GM12878 (cell line): ENCODE measurements around the gene PCGF1.

Experiments used
- ATF3 ChIP-seq: IDR thresholded peaks from 2 replicates; pipeline ENCODE4 v1.6.1; 2011; ENCODE audit warnings: low read depth, mild to moderate bottlenecking, low read length, moderate library complexity, borderline replicate concordance; ENCODE audit errors: extremely low read depth
- CHD4 ChIP-seq: fragments of 200-600 bp; sonication (generic); IDR thresholded peaks from 2 replicates; pipeline ENCODE4 v1.6.1; 2016; ENCODE audit warnings: mild to moderate bottlenecking
- CREB1 ChIP-seq: IDR thresholded peaks from 2 replicates; pipeline ENCODE4 v1.6.1; 2012; ENCODE audit warnings: low read depth, mild to moderate bottlenecking, inconsistent platforms
- CTCF ChIP-seq, 3 experiments: IDR thresholded peaks in 2 of 3; conservative IDR thresholded peaks in 1 of 3; 2 replicates each; pipeline ENCODE4 v1.5.1; 2011; ENCODE audit warnings: low read depth in 3 of 3, low read length in 3 of 3, mild to moderate bottlenecking in 3 of 3, control low read depth in 2 of 3, moderate library complexity in 2 of 3, inconsistent platforms in 1 of 3, mixed read lengths in 1 of 3; ENCODE audit not compliant: control insufficient read depth in 2 of 3, insufficient read depth in 1 of 3; ENCODE audit errors: extremely low read depth in 1 of 3
- HDAC6 ChIP-seq: fragments of 200-600 bp; sonication (generic); IDR thresholded peaks from one replicate; pipeline ENCODE4 v1.8.0; 2017; ENCODE audit warnings: antibody characterized with exemption; ENCODE audit not compliant: unreplicated experiment
- USF1 ChIP-seq: IDR thresholded peaks from 2 replicates; pipeline ENCODE4 v1.6.1; 2011; ENCODE audit warnings: borderline replicate concordance, low read depth, mild to moderate bottlenecking, moderate library complexity, mixed read lengths, low read length; ENCODE audit not compliant: insufficient read depth; ENCODE audit errors: extremely low read length
- ZBTB40 ChIP-seq: fragments of 450-650 bp; IDR thresholded peaks from 2 replicates; pipeline ENCODE4 v1.6.1; 2016; ENCODE audit warnings: mild to moderate bottlenecking, moderate library complexity, borderline replicate concordance

- TF ChIP-seq HDAC6 (no peak), CHD4 (no peak), ZBTB40 (no peak), ATF3 (no peak), CTCF (IDR thresholded peaks at IDR 0.05 in 2 of 3, conservative IDR thresholded peaks at IDR 0.05 in 1 of 3; ENCODE audit: control insufficient read depth in 2 of 3, extremely low read depth in 1 of 3, insufficient read depth in 1 of 3, low read depth in 3 of 3, low read length in 3 of 3) (no peak), USF1 (no peak), CREB1 (no peak)
Measured at GRCh38 chr2:74471332-74472065, 36.0 kb downstream of the PCGF1 start.
